Effector CD8-positive, alpha-beta T cell (primary cell): ENCODE results near the gene HSDL1.
"Not testable (repeated sequence)": the region's sequence is repeated elsewhere in the genome, so short reads cannot be mapped to it uniquely, and the experiment has no call there.

Experiments
- DNase-seq: peaks from one replicate; lab custom pipeline; 2025; lab: John Stamatoyannopoulos, UW

Gene HSDL1

DNA sequence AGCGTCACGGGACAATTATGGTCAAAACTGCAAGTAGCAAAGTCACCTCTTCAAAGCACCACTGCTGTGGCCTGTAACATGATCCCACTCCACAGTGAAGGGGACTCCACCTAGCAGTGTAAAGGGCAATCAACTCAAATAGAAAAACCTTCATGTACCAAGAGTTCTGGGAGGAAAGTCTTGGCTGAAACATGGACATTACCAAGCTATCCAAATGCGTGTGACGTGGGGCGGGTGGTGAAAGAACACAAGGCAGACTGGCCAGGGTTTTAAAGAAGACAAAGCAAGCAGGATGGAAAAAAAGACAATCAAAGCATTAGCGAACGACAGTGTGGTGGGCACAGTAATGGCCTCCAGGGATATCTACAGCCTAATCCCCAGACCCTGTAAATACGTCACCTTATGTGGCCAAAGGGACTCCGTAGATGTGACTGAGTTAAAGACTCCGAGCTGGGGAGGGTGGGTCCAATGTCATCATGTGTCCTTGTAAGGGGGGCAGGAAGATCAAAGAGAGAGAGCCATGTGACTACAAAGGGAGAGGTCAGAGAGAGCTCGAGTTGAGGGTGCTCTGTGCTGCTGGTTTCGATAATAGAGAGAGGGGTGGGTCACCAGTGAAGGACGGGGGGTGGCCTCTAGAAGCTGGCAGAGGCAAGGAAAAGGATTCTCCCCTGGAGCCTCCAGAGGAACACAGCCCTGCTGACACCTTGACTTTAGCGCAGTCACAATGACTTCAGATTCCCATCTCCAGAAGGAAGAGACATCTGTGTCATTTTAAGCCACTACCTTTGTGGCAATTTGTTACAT lies 6.0 kb downstream of the HSDL1 start:
- DNase-seq = no peak

DNA sequence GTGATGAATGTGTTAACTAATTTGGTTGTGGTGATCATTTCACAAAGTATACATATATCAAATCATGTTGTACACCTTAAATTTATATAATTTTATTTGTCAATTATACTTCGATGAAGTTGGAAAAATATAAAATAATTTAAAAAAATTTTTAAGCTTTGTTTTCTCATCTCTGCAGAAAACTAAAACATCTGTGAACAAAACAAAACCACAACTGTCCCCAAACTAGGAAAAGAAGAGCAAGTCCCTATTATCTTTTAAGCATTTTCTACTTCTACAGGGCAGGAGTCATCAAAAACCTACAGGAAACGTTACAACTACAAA lies 6.5 kb downstream of the HSDL1 start:
- no peak for DNase-seq

DNA sequence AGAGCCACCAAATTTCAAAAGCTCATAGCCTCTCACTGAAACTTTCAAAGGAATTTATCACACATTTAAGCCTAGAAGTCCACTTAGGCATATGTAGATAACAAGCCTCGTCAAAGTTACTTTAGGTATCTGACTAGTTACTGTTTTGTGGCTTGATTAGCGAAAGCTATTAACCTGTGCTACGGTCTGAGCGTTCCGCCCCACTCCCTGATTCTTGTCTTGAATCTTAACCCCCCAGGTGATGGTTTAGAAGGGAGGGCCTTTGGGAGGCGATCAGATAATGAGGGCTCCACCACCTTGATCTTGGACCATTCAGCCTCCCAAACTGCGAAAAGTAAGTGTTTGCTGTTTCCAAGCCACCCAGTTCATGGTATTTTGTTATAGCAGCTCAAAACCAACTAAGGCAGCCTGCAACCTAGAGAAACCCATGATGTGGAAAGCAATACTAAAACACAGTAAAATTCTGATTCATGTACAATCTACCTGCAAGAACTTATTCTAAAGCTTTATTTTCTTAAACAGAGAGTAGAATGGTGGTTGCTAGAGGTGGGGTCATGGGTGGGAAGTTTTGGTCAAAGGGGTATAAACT lies 7.1 kb downstream of the HSDL1 start:
- DNase-seq = no peak

DNA sequence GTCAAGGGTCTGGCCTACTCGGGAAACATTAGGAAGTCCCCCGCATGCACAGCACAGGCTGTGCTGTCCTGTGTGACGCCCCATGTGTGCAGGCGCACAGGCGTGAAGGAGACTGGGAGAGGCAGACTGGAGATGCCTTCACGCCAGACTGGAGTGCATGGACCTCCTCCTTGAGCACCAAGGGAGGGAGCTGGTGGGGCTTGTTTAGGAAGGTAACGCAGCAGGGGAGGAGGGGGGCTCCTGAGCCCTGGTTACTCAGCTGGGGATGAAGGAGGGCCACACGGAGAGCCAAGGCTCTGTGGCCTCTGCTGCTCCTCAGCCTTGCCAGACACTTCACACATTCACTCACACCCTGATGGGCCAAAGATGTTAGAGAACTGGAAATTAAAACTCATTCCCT lies 7.7 kb downstream of the HSDL1 start:
- DNase-seq = no peak

DNA sequence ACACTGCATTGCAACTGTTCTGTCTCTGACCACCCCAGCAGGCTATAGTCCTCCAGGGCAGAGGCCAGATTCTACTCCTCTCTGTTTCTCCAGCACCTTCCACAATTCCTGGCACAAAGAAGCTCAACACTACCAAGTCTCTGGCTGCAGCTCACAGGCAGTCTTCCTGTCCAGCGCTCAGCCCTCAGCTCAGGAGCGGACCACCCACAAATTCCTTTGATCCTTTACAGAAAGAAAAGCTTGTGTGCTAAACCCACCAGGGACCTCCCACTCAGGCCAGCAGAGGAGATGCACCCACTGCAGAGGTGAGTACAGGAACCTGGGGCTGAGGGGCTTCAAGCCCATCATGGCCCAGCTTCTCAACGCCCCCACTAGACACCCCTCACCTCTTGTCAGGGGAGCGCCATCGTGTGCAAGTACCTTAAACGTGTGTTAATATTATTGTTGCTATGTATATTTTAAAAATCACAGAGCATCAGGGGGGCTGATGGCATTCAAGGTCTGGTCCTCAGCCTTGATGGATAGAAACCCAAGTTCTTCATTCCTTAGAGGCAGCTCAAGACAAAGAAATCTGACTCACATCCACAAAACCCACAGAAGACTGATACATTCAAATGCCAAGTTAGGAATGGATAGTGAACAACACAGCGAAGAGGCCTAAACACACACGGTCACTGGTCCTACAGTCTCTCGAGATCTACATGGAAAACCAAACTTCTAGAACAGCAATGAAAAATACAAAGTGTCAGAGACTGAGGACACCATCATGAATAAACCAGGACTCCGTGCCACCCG lies 8.4 kb downstream of the HSDL1 start:
- no peak for DNase-seq

DNA sequence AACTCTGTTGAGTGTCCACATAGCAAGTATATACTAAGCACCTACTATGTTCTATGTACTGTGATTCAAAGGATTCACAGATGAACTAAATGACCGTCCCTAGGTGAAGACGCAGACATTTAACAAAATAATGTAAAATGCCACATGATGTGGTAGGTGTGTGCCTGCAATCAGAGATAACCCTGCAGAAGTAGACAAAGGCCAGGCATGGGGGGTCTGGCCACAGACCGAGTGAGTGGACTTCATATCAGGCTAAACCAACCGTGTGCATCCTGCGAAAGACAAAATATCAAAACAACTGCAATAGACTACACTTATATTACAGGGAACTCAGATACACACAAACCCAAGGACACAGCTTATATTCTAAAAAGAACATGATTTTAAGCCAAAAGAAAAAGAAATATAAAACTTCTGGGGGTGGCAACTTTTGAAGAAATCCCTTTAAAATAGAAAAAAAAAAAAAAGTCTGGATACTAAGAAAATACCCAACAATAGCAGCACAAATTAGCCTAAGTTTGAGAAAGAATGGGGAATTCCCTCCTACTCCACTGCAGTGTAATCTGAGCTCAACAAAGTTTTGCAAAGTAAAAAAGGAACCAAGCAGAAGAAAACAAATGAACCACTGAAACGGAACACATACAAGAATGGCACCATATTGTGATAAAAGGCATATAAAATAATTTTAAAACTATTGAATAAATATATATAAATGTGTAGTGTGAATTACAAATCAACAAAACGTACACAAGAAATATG lies 12.3 kb downstream of the HSDL1 start:
- no peak for DNase-seq

DNA sequence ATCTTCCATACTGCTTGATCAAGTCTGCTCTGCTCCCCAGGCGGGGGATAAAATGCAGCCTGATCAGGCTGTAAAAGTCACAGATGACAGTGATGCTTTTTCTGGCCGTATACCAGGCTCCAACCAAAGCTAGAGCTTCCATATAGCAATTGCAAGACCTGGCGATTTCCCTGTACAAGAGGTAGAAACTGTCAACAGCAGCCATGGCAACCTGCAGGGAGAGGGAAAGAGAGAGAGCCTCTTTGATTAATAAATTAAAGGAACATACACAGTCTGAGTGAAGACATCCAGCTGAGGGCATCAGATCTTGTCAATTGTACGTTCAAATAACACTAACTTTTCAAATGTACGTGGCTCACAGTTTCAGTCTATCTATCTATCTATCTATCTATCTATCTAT lies 13.9 kb downstream of the HSDL1 start:
- no peak for DNase-seq

DNA sequence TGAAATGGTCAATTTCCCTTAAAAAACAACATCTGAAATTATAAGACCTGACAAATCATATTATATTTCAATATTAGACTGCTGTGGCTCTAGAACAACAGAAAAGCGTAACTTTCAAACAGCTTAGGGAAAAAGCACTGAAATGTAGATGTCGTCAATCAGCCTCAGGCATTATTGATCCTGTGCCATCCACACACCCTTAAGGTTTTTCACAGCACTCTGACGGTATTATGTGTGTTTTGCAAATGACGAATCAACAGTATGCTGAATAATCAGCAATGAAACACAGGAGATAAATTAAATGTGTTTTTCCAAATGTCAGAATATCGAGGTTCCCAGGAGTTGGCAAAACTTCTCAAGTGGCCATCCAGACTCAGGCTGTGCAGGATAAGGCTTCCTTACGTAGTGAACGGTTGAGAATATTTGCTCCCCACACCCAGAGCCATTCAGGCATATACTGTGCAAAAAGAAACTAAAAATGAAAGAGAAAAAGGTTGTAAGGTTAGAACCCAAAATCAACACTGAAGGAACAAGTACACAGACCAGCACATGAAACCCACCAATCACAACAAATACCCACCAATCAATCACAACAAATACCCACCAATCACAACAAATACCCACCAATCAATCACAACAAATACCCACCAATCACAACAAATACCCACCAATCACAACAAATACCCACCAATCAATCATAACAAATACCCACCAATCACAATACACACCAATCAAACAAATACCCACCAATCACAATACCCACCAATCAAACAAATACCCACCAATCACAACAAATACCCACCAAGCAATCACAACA lies 20.5 kb downstream of the HSDL1 start:
- no peak for DNase-seq

DNA sequence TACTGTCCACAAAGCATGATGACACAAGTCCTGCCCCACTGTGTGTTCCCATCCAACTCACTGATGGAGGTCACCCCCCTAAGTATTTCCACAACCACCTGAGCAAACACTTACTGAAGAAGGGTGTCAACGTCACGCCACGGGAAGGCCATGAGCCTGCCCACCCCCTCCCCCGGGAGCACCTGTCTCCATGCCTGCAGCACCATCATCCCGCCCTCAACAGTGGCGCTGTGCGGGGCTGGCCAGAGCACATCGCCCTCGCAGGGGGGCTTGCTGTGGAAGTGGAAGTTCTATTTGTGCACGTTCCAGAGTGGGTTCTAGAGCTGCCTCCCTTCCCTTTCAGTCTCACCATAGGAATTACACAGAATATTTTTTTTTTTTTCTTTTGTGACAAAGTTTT lies 24.0 kb downstream of the HSDL1 start:
- DNase-seq = no peak

DNA sequence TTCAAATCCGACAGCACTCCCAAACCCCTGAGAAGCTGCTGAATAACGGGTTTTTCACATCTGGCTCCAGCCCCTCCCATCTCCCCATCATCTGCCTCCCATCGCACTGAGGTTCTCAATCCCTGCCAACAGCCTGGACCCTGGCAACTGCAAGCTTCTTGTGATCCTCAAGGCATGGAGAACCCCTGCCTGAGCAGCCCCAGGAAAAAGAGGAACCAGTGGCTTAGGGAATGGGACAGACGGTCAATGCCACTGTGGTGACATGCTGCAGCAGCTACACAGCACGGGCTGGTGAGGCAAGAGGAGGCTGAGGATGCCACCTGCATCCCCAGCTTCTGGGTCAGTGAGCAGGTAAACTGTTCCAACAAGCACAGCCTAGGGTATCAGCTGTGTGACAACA lies 25.0 kb downstream of the HSDL1 start:
- DNase-seq = no peak

DNA sequence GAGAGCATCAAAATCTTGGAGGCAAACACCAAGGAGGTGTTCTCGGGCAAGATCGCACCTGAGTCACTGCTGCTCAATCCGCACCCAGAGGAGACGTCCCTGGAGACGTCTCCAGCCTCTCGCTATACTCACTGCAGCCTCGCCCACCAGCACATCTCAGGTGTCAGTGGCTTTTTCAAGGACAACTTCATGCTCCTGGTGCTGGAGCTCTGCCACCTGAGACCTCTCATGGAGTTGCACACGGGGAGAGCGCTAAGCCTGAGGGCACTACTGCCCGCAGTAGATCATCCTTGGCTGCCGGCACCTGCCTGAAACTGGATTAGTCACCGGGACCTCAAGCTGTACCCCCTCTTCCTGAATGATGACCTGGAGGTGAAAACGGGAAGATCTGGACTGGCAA lies 25.6 kb downstream of the HSDL1 start:
- DNase-seq = no peak

DNA sequence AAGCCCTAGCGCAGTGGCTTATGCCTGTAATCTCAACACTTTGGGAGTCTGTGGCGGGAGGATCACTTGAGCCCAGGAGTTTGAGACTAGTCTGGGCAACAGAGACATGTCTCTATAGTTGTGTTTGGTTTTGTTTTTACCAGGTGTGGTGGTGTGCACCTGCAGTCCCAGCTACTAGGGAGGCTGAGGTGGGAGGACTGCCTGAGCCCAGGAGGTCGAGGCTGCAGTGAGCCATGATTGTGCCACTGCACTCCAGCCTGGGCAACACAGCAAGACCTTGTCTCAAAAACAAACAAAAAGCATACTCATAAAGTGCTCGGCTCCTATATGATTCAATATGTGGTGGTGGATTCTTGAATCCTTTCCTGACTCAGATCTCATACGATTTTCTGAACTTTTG lies 26.7 kb downstream of the HSDL1 start:
- DNase-seq = not testable (repeated sequence)

DNA sequence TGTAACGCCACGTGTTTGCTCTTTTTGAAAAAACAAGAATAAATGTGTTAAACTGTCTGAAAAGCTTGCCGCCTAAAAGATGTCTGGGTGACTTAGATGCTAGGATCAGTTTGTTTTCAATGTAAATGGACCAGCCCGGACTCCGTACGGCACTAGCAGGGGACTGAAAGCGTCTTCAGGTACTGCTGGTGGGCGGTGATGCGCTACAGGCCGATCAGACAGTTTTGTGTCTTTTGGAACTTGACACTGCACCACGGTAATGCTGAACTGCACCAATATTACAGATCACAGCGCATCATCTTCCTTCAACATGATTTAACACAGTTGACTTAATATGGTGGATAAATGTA lies 27.5 kb downstream of the HSDL1 start:
- DNase-seq = no peak

DNA sequence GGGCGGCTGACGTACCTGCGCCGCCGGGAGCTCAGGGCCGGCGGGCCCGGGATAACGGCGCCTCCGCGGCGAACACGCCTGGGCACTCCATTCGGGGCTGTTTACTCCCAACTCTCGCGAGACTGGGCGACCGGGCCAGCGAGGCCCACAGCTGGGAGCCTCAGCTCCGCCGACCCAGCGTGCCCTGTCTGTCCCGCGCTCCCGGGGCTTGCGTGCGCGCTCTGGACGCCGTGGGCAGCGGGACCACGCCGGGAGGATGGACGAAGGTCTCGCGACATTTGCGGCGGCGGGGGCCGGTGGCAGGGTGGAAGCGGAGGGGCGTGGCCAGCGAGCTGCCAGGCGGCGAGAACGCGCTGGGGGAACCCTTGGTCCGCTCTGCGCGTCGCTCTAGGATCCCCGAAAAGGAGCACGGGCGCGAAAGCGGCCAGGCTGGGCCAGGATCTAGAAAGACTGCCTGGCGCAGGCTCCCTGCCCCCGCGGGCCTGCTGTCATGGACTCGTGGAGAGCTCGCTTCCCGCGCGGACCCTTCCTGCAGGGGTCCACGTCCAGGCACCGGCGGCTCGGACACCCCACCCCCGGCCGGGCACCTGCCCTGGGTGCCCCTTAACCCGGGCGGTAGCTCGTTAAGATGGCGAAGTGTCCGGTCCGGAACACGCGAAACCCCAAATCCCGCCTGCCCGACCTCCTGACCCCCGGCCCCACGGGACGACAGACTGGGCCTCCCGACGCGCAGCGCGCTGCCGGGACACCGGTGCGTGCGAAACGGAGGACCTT lies 28.1 kb downstream of the HSDL1 start, which contains the start of gene MBTPS1:
Gene MBTPS1 (minus strand): TSS at position 223 of the 774 bp plus-strand sequence. CDS start 15,159 bp downstream, outside the sequence.
- peak; percentile 97 for DNase-seq

DNA sequence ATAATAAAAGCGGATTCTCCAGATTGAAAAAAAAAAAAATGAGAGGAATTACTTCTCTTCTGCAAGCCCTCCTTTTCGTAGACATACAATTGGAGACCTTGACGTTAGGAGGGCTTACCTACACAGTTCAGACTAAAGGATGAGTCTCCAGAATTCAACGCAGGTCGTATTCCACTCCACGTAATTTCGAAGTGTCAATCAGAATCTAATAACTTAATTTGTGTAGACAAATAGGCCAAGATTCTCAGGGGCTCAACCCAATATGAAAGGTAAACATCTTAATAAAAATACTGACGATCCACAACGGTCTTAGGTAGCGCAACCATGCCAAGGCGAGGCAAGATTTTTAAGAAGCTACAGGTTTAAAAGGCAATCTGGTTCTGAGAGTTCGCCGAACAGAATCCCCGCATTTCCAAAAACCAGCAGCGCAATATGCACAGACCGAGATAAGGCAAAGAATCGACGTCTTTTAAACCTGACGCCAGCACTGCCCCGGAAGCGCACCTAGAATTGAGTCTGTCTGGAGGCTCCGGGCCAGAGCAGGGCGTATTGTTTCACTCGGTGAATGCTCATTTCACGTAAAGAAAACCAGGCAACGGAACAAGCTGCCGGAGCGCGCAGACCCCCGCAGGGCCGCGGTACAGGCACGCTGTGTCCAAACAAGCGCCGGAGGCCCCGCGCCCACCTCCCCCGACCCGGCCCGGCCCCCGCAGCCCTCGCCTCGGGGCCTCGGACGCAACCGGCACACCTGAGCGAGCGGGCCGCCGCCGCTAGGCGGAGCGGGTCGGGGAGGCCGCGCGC lies 28.9 kb downstream of the HSDL1 start:
- DNase-seq = peak; percentile 59

DNA sequence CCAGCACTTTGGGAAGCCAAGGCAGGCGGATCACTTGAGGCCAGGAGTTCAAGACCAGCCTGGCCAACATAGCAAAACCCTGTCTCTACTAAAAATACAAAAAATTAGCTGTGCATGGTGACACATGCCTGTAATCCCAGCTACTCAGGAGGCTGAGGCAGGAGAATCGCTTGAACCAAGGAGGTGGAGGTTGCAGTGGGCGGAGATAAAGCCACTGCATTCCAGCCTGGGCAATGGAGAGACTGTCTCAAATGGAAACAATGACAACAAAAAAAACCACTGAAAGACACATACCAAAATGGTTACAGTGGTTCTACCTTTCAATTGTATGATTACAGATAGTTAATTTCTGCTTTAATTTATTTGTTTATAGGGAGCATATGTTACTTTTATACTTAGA lies 33.0 kb downstream of the HSDL1 start:
- DNase-seq = not testable (repeated sequence)

DNA sequence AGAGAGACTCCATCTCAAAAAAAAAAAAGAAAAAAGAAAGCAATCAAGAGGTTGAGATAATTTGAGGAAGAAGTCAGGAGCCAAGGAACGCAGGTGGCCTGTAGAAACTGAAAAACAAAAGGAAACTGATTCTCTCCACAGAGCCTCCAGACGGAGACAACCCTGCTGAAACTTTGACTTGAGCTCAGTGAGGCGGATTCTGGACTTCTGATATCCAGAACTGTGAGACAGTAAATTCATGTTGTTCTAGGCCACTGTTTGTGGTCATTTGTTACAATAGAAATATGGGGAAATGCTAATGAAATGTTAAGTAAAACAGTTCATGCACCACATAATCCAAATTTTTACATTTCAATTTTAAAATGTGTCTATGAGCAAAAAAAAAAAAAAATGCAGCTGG lies 33.5 kb downstream of the HSDL1 start:
- no peak for DNase-seq

DNA sequence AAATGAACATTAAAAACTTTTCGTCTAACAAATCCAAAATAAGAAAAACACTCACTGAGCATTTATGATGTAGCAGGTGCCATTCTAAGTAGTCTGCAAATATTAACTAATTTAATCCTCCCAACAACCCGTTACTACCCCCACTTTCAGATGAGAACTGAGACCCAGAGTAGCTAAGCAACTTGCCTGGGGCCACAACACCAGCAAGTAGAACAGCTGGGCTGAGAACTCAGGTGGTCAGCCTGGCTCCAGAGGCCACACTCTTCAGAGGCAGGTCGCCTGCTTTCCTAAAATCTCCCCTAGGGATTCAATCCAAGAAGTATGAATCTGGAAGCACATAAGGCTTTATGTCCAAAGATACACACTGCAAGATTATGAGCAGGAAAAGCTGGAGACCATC lies 34.5 kb downstream of the HSDL1 start:
- no peak for DNase-seq

DNA sequence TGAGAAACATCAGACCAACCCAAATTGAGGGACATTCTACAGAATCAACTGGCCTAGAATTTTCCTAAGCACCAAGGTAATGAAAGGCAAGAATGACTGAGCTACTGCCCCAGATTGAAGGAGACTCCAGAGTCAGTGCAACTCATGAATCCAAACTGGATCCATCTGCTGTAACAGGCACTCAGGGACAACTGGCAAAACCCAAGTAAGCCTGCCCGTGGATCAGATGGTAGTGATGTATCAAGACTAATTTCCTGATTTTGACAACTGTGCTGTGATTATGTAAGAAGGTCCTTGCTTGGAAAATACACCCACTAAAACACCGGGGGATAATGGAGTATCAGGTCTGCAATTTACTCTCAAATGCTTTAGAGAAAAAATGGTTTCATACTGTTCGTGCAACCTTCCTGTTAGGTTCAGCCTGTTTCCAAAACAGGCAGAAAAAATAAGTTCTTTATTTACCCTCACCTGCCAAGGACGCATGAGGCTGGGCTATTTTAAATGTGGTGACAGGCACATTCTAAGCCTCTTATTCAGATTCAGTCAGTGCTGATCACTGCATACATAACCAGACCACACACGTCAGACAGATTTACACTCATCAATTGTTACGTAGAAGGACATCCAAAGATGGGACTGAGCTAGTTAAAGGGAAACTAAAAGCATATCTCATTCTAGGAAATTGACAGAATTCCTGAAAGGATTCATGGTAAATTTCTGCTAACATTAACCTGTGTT lies 35.2 kb downstream of the HSDL1 start:
- no peak for DNase-seq
